ENCODE data around the gene B4GALT2.

Gene B4GALT2

GRCh38 chr1:43990271-43991199 is 11.5 kb downstream of the B4GALT2 start:
- DNase-seq (ENCODE audit: low read depth): no peak
- peak overlapping the region; percentile 64 for H3K4me3 ChIP-seq (ENCODE audit: control insufficient read depth, low read depth, low read length)
- TF ChIP-seq, protein P1, sequence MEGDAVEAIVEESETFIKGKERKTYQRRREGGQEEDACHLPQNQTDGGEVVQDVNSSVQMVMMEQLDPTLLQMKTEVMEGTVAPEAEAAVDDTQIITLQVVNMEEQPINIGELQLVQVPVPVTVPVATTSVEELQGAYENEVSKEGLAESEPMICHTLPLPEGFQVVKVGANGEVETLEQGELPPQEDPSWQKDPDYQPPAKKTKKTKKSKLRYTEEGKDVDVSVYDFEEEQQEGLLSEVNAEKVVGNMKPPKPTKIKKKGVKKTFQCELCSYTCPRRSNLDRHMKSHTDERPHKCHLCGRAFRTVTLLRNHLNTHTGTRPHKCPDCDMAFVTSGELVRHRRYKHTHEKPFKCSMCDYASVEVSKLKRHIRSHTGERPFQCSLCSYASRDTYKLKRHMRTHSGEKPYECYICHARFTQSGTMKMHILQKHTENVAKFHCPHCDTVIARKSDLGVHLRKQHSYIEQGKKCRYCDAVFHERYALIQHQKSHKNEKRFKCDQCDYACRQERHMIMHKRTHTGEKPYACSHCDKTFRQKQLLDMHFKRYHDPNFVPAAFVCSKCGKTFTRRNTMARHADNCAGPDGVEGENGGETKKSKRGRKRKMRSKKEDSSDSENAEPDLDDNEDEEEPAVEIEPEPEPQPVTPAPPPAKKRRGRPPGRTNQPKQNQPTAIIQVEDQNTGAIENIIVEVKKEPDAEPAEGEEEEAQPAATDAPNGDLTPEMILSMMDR (conservative IDR thresholded peaks at IDR 0.05; ENCODE audit: control insufficient read depth, insufficient read depth, low read depth, low read length): peak; percentile 6

DNA sequence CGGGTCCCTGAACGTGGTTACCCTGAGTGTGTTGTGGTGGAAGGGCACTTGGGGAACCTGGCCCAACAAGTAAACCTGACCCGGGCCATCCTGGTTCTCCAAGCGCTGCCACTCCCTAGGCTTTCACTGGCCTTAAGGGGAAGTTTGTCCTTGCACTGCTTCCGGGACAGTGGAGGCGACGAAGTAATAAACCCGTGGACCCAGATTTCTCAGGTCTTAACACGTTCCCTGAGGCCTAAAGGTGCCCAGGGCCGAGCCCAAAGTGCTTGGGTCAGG is 12.1 kb downstream of the B4GALT2 start:
- TF ChIP-seq, protein P1 (conservative IDR thresholded peaks at IDR 0.05; ENCODE audit: control insufficient read depth, insufficient read depth, low read depth, low read length): no peak
- no peak for DNase-seq (ENCODE audit: low read depth)
- H3K4me3 ChIP-seq (ENCODE audit: control insufficient read depth, low read depth, low read length): peak overlapping the region; percentile 64

DNA sequence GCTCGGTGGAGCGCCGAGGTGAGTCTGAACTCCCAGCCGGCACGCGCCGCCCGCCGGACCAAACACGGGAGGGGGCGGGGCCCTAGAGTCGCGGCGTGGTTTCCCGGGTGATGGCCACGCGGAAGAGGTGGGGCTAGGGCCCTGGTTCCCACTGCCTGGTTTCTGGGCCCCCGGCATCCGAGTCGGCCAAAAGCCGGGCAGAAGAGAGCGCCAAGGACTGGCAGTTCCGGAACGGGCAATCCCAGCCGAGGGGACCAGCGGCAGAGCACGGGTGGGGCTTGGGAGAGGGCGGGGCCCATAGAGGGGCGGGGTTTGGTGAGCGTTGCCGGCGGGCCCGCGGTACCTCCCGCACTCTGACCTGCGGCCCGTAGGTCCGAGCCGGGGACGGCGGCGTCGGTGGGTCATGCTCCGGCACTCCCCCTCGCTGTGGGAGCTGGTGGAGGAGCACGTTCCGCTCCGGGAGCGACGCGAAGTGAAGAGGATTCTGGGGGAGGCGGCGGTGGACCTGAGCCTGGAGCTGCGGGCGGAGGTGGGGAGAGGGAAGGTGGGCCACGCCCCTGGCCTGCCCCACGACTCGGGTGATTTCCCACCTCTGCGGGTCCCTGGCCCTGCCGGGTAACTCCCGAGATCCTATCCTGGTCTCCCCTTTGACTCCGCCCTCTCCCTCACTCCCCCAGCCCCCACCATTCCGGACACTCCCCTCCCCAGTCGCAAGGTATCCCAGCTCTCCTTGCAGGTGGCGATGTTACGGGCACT is 12.6 kb downstream of the B4GALT2 start, which contains the start of gene CCDC24:
CCDC24 (plus strand) TSS at position 124 of the 756 bp plus-strand sequence; CDS start at position 404, 280 bp downstream.
- TF ChIP-seq, protein P1 (conservative IDR thresholded peaks at IDR 0.05; ENCODE audit: control insufficient read depth, insufficient read depth, low read depth, low read length): no peak
- H3K4me3 ChIP-seq (ENCODE audit: control insufficient read depth, low read depth, low read length): peak within 1 kb of the TSS; percentile 64
- DNase-seq (ENCODE audit: low read depth): peak; percentile 66

DNA sequence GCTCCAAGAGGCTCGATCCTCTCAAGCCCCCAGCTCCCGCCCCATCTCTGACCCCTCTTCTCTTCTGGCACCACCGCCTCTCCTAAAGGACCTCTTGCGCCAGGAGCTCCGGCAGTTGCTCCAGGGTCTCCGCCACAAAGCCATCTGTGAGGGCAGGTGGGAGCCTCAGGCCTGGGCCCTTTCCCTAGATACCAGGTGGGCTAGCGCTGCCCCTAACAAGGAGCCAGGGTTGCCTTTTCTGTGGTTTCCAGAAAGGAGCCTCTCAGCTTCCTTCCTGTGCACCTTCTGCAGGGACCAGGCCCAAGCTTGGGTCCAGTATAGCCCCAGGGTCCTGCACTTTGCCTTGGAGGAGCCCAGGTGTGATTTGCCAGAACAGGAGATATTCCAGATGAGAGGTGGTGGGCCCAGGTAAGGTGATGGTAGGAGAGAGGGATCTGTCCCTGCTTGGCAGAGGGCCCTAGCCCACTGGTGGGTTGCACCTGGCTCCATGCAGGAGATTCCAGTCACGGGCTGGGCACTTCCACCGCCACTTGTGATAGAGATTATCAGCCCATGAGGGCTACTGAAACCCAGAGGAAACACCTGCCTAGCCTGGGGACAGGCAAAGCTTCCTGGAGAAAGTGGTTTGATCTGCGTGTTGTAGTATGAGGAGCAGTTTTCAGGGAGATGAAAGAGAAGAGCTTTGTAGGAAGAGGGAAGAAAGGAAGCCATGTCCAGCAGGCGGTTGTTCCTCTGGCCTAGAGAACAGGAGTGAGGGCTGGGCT is 13.4 kb downstream of the B4GALT2 start:
- H3K4me3 ChIP-seq (ENCODE audit: control insufficient read depth, low read depth, low read length): peak overlapping the region; percentile 64
- DNase-seq (ENCODE audit: low read depth): no peak

DNA sequence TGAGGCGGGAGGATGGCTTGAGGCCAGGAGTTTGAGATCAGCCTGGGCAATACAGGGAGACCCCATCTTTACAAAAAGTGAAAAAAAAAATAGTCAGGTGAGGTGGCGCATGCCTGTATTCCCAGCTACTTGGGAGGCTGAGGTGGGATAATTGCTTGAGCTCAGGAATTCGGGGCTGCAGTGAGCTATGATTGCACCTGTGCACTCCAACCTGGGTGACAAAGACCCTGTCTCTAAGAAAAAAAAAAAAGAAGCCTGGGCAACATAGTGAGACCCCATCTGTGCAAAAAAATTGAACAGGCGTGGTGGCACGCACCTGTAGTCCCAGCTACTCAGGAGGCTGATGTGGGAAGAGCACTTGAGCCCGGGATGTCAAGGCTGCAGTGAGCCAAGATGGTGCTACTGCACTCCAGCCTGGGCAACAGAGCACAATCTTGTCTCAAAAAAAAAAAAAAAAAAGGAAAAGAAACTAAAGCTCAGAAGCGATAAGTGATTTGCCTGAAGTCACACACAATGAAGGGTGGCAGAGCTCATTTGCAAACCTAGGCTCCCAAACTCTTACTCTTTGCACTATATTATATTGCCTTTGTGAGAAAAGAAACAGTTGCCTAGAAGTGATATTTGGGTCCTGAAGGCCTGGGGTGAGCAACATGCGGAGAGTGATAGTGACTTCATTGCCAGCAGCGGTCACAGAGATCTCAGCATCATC is 14.3 kb downstream of the B4GALT2 start:
- TF ChIP-seq, protein P1 (conservative IDR thresholded peaks at IDR 0.05; ENCODE audit: control insufficient read depth, insufficient read depth, low read depth, low read length): no peak
- no peak overlapping the region for H3K4me3 ChIP-seq (ENCODE audit: control insufficient read depth, low read depth, low read length)
- DNase-seq (ENCODE audit: low read depth): no peak

More for the DNA sequence above, 13.4 kb downstream of the B4GALT2 start:
- TF ChIP-seq, protein P1 (conservative IDR thresholded peaks at IDR 0.05; ENCODE audit: control insufficient read depth, insufficient read depth, low read depth, low read length): no peak

GRCh38 chr1:43994071-43994470 is 15.1 kb downstream of the B4GALT2 start:
- H3K4me3 ChIP-seq (ENCODE audit: control insufficient read depth, low read depth, low read length): no peak overlapping the region
- TF ChIP-seq, protein P1 (conservative IDR thresholded peaks at IDR 0.05; ENCODE audit: control insufficient read depth, insufficient read depth, low read depth, low read length): no peak
- no peak for DNase-seq (ENCODE audit: low read depth)

Data from fibroblast of mammary gland (primary cell).